Gastrocnemius medialis (tissue), 4 donors: ENCODE measurements around the gene RICTOR.

ENCODE experiments used
- CTCF ChIP-seq, 5 experiments: fragments of 450-650 bp in 3 of 5; fragments of 200-600 bp in 2 of 5; sonication (generic) in 2 of 5; IDR thresholded peaks in 4 of 5; conservative IDR thresholded peaks in 1 of 5; 1 replicate in 4 of 5; 2 replicates in 1 of 5; pipeline ENCODE4 v1.5.1; 2016 to 2019; ENCODE audit warnings: antibody characterized with exemption in 5 of 5, mild to moderate bottlenecking in 3 of 5, moderate library complexity in 3 of 5
- POLR2A ChIP-seq, 2 donors: fragments of 450-650 bp; IDR thresholded peaks; one replicate each; pipeline ENCODE4 v1.6.1; 2017; ENCODE audit warnings: antibody characterized with exemption in 2 of 2, mild to moderate bottlenecking in 2 of 2, moderate library complexity in 2 of 2

GRCh38 chr5:39059064-39059463 lies 15.1 kb downstream of the RICTOR start:
- TF ChIP-seq CTCF (IDR thresholded peaks at IDR 0.05 in 4 of 5, conservative IDR thresholded peaks at IDR 0.05 in 1 of 5) (no peak), POLR2A (IDR thresholded peaks at IDR 0.05) (no peak)
